HG02938 (cell line): Measurements from ENCODE around the gene SLC19A3.
"Not testable (repeated sequence)": the region's sequence is repeated elsewhere in the genome, so short reads cannot be mapped to it uniquely, and the experiment has no call there.

Experiments
- ATAC-seq: cut with Tn5 transposase; IDR thresholded peaks from one replicate; pipeline ENCODE4 v1.9.1; 2021; ENCODE audit warnings: mild to moderate bottlenecking, moderate library complexity; ENCODE audit not compliant: unreplicated experiment

SLC19A3 gene

DNA sequence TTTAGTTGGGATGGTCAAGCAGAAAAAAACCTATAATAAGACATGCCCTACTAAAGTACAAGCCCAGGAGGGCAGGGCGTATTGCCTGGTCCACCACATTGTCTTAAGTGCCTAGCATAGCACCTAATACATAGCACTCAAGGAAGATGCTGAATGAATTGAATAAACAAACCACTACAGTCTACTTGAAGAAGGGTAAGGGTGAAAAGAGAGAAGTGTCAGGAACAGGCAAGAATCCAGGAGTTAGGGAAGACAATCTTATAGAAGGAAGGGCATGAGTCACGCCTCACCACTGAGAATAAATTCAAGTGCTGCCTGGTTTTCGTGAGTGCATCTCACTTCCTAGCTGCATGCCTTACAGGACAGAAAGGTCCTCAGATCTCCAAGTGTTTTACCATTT lies 13.9 kb downstream of the SLC19A3 start:
- no peak for ATAC-seq

DNA sequence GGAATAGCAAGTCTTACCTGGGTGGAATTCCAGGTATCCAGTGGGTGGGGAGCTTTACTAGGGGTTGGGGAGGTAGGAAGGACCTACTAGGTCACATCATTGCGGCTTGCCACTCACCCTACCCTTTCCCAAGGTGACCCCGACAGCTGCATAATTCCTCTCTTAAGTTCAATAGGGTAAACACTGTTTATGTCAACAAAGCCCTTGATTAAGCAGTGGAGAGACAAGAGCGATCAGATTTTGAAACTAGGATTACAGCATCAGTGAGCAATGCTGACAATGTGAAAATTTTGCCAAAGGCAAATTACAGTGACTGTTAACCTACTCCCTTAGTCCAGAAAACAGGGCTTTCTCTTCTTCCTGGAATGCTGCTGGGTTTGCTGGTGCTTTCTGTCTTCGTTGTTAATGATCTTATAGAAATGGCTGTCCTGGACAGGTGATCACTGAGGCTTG lies 14.5 kb downstream of the SLC19A3 start:
- no peak for ATAC-seq

DNA sequence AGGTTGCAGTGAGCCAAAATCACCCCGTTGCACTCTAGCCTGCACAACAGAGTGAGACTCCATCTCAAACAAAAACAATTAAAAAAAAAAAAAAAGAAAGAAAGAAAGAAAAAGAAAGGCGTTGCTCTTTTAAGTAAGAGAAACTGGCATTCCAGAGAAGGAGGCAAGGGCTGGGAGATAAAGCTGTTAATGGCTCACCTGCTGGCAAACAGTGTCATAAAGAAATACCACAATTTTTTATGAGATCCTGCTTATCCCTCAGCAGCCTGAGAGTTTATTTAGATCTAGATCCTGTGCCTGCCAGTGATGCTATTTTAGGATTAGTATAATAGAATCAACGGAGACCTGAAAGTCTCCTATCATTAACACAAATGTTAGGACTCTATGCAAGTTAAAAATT lies 16.3 kb downstream of the SLC19A3 start:
- ATAC-seq, result no peak

DNA sequence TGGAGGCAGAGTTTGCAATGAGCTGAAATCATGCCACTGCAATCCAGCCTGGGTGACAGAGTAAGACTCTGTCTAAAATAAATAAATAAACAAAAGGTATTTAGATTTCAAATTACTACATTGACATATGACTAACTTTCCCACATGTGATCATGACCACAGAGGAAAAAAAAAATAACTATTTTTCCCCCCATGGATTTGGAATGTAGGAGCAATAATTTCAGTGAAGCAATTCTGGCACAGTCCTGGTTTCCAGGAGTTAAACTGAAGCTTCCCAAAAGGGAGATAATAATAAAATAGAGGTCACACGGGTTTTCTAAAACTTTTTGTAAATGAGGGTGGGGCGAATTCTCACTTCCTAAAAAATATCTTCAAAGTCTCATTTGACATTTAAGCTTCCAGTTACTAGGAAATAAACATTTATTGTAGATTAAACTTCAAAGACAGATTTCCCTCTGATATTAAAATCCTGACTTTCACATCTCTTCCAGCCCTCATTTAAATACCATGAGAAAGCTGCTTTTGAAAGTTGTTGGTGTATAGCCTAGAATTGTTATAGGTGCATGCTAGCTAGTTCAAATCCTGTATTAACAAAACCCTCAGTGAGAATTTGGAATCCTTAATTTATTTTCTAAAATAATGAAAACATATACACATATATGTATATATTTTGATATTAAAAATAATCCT lies 20.7 kb downstream of the SLC19A3 start:
- no peak for ATAC-seq

DNA sequence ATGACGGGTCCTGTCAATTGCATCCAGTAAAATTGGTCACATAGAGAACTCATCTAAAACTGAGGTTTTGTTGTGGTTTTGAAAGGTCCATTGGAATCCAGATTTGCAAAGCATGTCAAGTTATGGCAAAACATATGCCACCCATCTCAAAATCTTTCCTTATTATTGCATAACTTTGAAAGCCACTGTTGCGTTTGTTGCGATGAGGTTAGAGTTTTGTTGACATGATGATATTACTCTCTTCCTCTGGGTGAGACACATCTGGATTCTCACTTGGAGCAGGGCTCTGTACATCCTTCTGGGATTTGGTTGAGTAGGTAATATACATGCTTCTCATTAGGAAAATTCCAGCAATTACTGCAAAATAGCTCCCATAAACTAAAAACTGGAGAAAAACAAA lies 30.6 kb downstream of the SLC19A3 start:
- no peak for ATAC-seq

DNA sequence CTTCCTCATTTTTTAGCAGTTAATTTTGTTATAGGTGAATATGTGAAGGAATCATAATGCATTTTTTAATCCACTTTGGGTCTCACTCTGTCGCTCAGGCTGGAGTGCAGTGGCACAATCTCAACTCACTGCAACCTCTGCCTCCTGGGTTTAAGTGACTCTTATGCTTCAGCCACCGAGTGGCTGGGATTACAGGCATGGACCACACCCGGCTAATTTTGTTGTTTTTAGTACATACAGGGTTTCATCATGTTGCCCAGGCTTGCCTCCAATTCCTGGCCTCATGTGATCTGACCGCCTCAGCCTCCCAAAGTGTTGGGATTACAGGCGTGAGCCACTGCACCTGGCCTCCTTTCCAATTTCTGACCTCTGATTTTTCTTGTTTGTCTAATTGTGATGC lies 33.6 kb downstream of the SLC19A3 start:
- ATAC-seq, result no peak

DNA sequence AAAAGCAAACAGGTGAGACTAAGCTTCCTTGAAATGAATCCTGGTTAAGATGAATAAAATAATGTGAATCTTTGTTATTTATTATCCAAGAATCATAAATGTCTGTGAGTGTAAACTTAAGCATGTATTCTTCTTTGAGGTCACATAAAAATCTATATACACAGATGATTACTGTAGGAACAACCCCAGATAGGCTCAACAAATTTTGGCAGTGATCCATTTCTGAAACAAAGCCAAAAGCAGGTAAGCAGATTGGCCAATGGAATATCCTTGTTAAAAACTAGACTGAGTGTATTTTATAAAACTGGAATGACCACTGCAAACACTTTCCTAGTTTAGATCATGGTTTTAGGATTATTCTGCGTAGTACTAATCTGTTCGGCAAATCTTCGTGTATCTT lies 39.9 kb downstream of the SLC19A3 start:
- ATAC-seq, result no peak

DNA sequence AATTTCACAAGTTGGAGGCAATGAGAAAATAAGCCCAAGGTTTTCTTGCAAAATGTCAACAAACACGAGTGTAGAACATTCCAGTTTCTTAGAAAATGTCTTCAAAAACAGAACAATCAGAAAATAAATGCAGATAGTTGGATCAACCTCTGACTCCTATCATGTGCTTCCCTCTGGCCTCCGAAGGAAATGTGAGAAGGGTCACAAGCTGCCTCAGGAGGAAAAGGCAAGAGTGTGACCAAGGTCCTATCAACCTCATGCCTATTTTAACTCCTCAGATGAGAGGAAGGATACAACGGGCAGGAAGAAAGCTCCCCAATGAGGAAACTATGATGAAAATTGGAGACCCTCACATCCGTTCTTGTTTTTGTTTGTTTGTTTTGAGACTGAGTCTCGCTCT lies 43.3 kb downstream of the SLC19A3 start:
- no peak for ATAC-seq

DNA sequence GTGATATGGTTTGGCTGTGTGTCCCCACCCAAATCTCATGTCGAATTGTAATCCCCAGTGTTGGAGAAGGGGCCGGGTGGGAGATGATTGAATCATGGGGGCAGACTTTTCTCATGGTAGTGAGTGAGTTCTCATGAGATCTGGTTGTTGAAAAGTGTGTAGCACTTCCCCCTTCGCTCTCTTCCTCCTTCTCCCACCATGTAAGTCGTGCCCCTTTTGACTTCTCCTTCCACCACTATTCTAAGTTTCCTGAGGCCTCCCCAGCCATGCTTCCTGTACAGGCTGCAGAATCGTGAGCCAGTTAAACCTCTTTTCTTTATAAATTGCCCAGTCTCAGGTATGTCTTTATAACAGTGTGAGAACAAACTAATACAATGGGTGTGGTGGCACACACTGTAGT lies 44.2 kb downstream of the SLC19A3 start:
- ATAC-seq, result not testable (repeated sequence)

DNA sequence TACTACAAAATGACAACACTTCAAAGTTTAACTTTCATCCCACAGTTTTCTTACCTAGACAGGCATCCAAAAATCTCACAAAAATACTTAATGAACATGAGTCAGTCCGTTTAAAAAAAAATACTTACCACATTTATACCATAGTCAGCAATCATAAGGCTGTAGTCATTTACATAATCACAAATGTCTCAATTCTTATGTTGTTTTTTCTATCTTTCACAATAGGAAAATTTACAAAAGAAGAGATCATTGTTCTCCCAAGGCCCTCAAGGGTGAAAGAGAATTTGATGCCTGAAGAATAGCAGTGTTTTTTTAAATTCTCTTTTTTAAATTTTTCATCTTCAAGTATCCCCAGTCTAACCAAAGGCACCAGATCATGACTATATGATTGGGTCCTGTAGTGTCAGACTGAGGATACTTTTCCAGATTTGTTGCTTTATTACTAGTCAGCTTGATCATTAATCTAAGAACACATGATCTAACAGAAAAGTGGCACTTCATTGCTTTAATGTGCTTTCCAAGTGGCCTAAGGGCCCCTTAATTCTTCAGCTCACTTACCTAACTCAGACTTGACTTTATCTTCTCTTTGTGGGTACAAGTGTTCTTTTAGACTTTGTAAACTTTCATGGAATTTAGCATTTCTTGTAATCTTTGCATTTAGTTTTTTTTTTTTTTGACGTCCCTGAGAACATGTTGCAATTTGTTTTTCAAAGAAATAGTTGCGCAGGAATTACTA lies 46.5 kb downstream of the SLC19A3 start:
- no peak for ATAC-seq

DNA sequence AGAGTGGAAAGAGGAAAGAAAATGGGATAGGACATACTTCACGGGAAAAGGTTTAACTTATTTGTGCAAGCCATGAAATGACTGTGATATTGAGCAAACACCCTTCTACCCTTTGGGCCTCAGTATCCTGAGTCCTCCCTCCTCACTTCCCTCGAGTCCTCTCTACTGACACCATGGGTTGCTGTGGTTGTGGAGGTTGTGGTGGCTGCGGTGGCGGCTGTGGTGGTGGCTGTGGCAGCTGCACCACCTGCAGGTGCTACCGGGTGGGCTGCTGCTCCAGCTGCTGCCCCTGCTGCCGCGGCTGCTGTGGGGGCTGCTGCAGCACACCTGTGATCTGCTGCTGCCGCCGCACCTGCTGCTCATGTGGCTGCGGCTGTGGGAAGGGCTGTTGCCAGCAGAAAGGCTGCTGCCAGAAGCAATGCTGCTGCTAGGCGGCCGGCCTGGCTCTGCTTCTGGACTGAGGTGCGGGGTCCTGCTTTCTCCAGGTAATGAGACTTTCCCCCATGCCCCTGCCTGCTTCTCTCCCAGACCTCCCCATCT lies 51.1 kb downstream of the SLC19A3 start, which contains the start of gene SCYGR5:
TSS of gene SCYGR5 (plus strand) at position 174 of the 540 bp plus-strand sequence. CDS start at position 174, 0 bp downstream.
- not testable (repeated sequence) for ATAC-seq

DNA sequence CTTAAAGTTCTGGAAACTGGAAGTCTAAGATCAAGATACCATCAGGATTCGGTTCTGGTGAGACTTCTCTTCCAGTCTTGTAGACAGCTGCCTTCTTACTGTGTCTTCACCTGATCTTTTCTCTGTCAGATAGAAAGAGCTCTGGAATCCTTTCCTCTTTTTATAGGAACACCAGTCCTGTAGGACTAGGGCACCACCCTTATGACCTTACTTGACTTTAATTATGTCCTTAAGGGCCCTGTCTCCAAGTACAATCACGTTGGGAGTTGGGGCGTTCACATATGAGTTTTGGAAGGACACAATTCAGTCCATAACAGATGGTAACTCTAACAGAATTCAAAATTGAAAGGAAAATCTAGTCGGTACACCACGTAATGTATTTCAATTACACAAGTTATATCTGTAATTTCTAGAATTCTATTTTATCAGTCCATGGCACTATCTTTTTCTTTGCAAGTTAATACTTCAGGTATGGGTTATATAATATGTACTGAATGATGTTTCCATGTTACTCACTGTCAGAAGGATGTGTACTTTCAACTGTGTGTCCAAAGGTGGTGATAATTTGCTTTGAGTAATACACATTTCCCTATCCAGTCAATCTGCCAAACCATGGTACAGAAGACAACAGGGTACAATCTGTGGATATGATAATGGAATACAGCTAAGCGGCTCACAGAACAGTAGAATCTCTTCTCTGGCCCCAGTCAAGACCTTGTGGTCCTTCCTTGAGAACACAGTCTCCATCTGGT lies 52.5 kb downstream of the SLC19A3 start:
- no peak for ATAC-seq

DNA sequence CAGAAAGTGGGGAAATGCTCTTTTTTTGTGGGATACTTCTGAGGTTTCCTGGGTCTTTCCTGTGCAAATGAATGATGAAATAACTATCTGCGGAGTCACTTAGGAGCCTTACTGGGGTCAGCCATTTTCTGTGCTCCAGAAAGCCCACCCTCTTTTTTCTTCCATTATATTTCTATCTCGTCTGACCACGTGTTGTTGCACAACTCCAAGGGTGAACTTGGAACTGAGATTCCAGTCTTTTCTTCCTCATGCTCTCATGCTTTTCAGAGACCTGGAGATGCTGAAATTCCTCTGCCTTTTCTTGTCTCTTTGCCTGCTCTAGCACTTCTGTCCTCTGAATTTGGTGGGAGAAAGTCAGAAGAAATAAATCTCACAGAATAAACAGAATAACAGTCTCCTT lies 56.0 kb downstream of the SLC19A3 start:
- no peak for ATAC-seq

DNA sequence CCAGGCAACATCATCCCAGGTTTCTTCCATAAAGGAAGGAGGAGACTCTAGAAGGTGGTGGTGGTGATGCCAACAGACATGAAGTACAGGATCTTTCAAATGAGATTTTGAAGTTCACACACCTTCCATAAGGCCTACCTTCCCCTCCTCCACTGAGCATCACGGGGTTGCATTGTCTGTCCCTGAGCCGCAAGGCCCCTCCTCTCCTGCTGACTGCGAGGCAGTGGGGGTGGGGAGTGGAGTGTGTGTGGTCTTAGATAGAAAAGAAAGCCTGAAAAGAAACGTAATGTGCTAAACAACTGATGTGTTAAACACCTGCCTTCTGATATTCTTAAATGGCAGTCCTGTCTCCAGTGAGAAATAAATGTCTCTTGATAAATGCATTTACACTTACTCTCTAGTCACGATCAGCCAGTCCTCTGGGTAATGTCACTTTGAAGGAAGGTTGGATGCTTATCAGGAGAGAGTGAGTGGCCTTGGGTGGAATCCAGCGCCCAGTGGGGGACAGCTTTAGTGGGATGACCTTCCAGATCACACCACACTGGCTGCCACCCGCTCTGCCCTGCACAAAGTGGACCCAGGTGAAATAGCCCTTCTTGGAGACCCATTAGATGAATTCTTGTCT lies 56.7 kb downstream of the SLC19A3 start:
- ATAC-seq, result no peak

DNA sequence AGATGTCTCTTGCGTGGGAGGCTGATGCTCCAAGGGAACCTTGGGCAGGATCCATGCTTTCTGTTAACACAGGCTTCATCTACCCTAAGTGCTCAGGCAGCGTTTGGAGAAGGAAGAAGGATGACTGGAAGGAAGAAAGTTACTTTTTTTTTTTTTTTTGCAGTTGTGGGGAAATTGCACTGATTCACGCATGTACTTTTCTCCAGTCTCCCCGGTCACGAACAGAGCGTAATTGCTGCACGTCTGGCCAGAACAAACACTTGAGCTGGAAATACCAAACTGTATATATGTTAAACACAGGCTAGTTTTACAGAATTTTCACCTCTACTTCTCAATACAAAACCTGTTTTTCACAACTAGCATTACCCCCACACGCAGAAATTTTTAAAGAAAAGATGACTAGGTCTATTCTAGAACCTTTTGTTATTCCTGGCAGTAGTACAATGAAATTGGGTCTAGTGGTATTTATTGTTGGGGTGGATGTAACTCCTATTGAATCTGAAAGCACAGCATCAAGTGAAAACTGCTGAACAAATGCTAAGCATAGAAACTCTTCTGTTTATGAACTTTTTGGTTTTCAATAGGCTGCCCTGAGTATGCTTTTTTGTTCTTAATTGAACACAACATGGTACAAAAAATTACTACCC lies 60.5 kb downstream of the SLC19A3 start:
- ATAC-seq, result no peak

DNA sequence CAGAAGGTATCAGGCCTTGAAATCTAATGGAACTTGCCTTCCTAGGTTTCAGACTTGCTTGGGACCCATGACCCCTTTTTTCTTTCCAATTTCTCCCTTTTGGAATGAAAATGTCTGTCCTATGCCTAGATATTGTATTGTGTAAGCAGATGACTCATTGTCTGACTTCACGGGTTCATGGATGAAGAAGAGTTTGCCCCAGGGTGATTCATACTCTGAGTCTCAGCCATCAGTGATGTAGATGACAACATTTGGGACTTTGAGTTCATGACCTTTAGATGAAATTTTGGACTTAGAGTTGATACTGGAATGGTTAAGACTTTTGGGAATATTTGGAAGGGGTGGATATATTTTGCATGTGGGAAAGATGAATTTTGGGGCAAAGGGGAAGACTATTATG lies 62.4 kb downstream of the SLC19A3 start:
- ATAC-seq, result no peak

DNA sequence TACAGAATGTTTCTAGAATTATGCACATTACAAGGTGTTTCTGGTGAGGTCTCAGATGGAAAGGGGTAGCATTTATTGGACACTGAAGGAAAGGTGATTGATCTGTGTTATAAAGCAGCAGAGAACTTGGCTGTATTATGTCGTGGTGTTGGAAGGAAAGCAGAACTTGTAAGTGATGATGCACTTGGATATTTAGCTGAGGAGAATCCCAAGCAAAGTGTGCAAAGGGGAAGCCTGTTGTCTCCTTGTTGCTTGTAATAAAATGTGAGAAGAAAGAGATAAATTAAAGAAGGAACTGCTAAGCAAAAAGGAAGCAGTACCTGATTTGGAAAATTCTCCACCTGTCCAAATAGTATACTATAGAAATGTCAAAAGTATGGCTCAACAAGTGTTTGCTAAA lies 63.4 kb downstream of the SLC19A3 start:
- no peak for ATAC-seq

DNA sequence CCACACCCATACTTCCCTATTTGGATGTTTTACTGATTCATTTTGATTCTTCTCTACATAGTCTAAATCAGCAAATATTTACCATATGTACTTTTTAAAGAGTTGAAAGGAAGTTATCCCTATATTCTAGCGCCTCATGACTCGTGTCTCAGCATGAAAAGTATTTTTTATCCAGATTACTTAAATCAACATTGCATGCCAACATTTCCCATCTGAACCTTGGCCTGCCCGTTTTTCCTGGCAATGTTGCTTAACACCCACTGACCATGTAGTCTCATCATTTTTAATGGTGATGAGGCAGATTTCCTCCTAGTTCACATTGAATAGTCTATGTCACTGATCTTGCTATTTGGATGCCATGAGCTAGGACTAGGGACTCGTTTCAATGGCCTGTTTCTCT lies 64.4 kb downstream of the SLC19A3 start:
- ATAC-seq, result no peak

DNA sequence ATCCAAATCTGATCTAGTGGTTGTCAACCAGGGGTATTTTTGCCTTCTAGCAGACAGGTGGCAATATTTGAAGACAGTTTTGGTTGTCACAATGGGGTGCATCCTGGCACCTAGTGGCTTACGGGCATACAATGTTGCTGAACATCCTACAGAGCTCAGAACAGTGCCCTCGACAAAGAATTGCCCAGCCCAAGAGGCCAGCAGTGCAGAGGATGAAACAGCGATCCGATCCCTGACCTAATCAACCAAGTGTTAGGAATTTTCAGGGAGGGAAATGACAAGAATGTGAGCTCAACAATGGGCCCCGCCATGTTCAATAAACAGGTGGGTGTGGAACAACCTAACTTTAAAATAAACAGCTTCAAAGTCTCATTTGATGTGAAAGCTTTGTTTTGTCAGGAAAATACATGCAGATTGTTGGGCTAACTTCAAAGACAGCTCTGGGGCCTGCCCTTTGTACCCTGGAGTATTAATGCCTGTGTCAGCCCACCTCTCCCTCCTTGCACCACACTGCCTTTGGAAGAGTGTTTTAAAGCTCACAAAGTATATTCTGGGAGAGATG lies 73.8 kb downstream of the SLC19A3 start:
- no peak for ATAC-seq

DNA sequence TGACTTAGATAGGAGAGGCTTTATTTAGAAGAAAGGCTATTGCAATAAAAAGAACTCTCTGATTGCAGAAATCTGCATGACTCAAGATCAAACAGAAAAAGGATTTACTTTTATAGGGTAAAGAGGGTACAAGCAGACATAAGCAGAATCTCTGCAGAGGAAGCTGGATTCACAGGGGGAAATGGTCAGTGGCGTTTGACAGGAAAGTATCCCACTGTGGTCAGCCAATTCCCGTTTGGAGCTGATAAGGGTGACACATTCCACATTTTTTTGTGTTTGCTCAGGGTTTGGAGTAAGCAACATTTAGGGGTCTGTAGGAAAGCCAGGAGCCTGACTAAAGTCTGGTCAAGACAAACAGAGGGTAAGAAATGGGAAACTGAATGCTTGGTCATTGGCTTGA lies 75.2 kb downstream of the SLC19A3 start:
- ATAC-seq, result no peak
